Fibroblast of peridontal ligament (primary cell): ENCODE data around the gene GNAI1.

ENCODE experiments used
- DNase-seq: peaks from one replicate; pipeline ENCODE4 v3.0.0-alpha.2; 2010; ENCODE audit errors: extremely low read depth

GNAI1 gene

DNA sequence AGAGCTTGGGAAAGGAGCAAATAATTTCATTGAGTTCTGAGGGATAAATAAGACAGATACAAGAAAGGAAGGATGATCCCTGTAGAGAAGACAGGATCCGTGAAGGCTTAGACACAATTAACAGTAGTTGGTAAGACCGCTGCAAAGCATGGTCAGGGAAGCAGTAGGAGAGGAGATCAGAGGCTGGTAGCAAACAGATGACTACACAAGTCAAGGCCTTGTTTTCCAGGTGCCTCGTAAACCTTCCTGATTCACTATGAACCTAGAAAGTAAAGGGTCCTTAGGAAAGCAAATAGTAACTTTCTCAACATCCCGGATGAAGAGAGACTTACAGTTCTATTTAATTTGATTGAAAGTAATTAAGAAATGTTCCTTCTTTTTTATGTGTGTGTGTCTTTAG, 118.6 kb downstream of the GNAI1 start:
- DNase-seq = no peak

DNA sequence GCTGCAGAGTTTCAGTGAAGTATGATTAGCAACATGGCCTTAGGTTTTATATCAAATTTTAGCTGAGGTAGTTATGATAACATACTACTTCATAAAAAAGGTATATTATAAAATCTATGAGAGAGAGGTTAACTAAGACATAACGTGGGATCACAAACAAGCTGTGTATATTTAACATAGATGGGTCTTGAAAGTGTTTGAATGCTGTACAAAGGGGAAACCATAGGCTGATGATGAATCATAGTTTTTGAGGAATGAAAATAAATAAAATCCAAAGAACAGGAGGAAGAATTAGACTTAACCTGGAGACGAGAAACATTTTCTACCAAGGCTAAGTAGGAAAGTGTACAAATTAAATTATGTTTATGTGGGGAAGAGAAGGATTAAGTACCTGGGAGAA, 119.0 kb downstream of the GNAI1 start:
- no peak for DNase-seq

DNA sequence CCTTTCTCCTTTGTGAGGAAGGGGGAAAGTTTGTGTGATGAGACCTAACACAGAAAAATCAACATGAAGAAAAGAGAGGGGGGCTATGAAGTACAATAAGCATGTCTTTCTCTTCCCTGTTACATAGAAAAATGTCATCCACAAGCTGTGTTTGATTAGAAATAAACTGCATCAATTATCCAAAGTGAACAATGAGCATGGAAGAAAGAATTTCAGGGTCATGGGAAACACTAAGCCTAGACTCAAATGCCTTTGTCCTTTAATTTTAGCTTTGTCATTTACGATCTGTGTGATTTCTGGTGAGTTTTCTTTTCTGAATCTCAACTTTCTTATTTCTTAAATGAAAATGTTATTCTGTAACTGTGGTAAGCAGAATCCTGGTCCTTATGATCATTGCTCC, 121.0 kb downstream of the GNAI1 start:
- no peak for DNase-seq

DNA sequence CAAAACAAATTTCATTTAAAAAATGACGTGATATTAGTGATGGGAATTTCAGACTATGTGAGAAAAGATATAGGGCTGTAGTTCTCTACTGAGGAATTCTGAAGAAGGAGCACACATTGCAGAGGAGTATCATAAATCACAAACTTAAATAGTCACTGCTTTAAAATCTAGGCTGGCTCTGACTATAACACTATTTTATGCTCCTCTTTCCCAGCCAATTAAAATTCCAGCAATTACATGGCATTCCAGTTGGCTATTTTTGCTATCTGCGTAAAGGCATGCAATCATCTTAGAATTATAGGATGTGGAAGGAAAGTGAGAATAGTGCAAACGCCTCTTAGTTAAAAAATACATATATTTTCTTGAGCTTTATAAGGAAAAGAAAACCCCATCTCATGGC, 123.1 kb downstream of the GNAI1 start:
- peak; percentile 71 for DNase-seq

DNA sequence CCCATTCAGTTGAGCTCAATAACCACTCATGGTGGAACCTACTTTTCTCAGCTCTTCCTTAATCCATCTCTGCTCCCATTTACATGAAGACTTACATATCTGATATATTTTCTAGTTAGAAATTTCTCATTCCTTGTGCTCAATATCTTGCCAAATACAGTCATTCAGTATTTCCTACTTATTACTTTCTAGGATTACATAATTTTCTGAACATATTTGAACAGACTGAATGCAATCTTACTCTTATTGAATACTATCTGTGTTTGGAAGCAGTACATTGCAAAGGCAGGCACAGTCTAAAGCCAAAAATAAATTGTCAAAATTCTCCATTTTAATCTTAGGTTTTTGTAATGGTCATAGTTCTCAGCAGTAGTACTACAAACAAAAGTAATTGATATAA, 126.0 kb downstream of the GNAI1 start:
- DNase-seq = no peak

DNA sequence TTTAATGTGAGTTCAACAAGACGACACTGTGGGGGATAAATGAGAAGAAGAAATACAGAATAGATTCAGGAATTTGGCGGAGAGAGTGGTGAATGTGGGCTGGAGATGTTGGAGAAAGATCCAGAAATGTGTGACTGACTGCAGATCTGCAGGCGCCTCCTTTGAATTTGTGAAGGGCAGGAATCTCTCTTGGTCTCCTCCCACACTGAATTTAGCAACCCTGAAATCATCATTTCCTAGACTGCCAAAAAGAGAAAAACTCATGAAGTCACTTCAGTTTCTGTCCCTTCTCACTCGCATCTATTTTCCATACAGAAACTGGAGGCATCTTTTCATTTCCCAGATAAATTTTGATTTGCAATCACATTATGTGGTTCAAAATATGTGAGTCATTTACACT, 128.7 kb downstream of the GNAI1 start:
- DNase-seq = no peak

DNA sequence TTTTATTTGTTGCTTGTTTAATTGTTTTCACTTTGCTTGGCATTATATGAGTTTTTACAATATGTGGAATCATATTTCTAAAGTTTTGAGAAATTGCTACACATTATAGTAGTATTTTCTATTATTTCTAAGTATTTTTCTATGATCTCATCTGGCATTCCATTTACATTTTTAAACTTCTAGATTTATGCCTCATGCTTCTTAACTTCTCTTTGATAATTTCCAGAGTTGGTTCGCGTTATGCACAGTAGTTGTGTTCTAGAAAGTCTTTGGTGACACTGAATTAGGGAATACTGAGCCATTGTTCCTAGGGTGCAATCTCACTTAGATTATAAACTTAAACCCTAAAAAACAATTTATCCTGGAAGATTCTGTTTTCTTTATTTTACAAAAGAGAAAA, 129.2 kb downstream of the GNAI1 start:
- no peak for DNase-seq

DNA sequence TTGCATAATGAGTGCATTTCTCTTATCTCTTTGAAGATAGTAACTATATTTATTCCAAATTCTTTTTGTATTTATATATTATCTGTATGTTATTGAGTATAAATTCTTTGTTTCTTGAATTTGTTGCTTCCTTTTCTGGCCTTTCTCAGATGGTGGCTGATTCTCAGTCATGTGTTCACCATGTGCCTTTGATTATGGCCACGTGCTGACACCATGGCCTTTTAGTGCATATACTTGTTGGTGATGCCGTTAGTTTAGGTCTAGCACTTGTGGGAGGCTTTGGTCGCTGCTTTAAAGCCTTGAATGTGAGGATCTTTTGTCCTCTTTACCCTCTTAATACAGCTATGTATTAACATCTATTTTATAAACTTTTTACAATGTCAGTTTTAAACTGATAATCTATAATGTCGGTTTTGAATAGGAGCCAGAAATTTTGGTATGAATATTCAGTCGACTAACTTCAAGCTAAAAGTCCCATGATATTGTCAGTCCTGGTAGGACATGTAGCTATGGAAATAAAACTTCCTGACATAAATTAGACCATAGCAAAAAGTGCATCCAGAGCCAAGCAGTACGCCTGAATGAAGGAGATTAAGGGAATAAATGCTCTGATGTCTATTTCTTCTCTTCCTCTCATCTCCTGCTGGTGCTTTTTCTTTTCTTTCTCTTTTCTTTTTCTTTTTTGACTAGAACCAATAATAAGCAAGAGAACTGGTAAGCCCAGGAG, 130.3 kb downstream of the GNAI1 start:
- no peak for DNase-seq

DNA sequence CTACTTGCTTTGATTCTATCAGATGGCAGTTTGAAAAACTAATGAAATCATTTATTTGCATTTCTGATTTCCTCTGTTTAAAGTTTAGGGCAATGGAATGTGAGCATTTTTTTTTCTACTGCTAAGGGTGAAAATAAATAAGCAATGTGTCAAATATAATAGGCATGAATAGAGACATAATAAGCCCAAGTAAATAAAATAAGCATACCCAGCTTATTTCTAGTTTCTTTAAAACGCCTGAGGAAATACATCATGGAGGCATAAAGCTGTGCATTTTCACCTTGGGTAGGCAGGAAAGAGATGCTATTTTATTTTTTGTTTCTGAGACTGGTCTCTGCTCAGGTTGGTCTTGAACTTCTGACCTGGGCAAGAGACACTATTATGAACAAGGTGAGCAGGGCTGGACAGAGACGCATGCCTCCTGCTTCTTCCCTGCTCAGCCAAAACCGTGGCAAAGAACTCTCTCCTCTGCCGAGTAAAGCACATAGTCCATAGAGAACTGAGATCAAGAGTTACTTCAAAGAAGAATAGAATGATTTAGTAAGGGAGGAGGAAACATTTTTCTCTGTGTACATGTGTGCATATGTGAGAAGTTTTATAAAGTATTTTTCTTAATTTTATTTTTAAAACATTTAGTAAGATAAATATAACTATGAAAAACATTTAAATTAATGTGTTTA, 138.1 kb downstream of the GNAI1 start:
- DNase-seq = no peak

DNA sequence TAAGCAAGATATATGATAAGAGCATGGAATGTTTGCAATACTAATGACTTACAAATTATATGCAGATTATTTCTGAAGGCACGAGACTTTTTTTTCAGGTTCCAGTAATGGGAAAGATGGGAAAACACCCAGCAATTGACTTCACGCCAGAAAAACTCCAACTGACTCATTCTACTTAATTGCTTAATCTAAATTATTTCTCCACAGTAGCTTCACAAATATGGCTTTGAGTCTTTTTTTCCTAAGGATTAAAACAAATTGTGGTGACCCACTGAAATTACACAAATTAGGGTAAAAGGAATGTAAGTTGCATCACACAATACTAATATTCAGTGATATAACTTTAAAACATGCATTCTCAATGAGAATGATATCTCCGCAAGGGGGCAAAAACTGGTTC, 138.7 kb downstream of the GNAI1 start:
- peak; percentile 84 for DNase-seq

DNA sequence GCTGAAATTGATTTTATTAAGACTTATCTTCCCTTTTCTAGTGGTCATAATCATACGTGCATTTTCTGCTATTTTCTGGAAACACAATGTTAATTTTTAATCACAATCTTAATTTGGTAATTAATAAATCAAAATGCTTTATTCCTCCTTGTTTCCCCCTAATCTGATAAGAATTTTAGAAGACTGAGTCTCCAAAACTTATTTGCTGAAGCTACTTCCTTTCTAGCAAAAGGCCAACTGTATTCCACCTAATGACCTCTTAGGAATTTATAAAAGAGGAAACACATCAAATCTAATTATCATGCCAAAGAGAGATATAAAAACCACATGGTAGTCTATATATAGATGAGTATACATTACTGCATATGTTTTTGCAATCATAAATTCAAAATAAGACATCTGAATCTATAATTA, 140.6 kb downstream of the GNAI1 start:
- no peak for DNase-seq
